Inflammatory macrophage treated with lipopolysaccharide for 4 hours (primary cell): ENCODE data around the gene TMEM151B.

Source experiments
- DNase-seq: peaks from one replicate; pipeline ENCODE4 v3.0.0-alpha.2; 2020

Gene TMEM151B

GRCh38 chr6:44265722-44266233 lies 4.5 kb upstream of the TMEM151B start:
- DNase-seq: no peak

DNA sequence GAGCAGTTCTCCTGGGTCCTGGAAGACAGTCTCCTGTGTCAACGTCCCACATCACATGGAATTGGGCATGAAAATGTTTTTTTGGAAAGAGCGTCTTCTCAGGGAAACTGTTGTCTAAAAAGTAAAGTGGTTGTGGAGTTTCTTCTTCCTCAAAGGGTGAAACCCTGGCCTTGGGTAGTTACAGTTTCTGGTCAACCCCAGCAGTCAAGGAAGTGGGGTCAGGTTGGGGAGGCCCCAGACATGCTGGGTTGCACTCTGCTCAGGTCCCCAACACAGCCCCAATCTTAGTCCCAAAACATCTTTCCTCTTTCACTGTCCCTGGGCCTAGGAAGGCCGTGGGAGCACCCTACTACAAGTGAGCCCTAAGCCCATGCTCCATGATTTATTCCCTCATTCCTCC lies 3.9 kb upstream of the TMEM151B start:
- DNase-seq: no peak

DNA sequence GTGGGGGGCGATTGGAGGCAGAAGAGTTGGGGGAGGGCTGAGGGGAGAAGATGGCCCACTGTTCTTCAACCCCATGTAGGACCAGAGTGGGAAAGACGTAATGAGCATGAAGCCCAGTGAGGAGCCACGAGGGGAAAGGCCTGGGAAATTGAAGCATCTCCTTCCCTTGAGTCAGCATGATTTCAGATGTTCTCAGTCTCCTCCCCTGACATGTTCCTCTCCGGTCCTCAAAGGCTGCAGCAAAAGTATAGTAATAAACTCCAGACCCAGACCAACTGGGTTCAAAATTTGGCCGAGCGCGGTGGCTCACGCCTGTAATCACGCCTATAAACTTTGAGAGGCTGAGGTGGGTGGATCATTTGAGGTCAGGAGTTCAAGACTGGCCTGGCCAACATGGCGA lies 3.0 kb upstream of the TMEM151B start:
- DNase-seq: no peak

DNA sequence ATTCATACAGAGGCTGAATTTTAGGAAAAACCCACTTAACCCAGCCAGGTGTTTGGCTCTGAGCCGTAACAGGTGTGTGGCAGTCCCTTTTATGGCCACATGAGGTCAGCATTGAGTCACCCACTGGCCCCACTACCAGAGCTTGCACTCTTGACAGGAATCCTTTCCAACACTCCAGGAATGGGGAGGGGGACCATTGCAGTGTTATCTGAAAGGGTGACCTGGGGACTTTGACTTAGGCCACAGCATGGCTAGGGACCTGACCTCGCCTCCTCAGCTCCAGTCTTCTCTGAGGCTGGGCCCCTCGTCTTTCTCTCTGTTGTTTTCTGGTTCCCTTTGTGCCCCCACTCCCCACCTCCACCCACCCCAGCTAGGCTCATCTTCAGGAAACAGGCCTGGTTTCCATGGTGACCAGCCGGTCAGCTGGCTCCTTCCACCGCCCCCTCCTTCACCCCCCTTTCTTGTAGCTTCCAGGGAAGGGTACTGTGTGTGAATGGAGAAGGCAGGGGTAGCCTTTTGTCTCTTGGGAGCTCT lies 2.1 kb upstream of the TMEM151B start:
- no peak for DNase-seq

GRCh38 chr6:44269178-44269920 lies 901 bp upstream of the TMEM151B start:
- DNase-seq: peak; percentile 60

DNA sequence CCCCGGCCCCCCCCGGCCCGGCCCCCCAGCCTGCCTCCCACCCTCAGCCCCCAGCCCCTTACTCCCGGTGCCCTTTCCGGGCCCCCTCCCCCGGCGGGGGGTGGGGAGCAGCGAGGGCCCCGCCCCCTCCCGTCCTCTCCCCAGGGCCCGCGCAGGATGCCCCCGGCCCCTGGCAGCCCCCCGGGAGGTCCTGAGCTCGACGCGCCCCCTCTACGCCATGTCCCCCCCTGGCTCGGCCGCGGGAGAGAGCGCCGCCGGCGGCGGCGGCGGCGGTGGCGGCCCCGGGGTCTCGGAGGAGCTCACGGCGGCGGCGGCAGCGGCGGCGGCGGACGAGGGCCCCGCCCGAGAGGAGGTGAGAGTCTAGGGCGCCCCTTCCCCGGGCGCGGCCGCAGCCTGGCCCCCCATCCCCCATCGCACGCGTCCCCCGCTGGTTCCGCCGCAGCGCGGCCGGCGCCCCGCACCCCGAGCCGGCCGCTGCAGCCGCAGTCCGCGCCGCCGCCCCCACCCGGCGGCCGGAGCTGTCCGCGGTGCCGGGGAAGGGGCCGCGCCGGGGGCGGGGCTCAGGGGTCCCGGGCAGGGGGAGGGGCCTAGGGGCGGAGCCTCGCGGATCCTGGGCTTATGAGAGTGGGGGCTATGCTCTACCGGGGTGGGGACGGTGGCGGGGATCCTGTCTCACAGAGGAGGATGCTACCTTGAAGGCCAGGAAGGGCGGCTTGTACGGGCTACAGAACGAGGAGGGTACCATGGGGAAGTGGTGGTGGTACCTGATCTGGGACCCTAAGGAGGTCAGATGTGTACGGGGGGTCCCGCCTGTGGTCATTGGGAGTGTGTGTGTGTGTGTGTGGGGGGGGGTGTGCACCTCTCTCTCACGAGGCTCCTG lies 516 bp downstream of the TMEM151B start:
- DNase-seq: no peak

- DNase-seq: no peak
These were observed 1.1 kb downstream of the TMEM151B start for GRCh38 chr6:44271406-44271723.

- DNase-seq: no peak
These were observed 1.7 kb downstream of the TMEM151B start for GRCh38 chr6:44271914-44272313.

- DNase-seq: no peak
These were observed 2.3 kb downstream of the TMEM151B start for GRCh38 chr6:44272529-44272928.

DNA sequence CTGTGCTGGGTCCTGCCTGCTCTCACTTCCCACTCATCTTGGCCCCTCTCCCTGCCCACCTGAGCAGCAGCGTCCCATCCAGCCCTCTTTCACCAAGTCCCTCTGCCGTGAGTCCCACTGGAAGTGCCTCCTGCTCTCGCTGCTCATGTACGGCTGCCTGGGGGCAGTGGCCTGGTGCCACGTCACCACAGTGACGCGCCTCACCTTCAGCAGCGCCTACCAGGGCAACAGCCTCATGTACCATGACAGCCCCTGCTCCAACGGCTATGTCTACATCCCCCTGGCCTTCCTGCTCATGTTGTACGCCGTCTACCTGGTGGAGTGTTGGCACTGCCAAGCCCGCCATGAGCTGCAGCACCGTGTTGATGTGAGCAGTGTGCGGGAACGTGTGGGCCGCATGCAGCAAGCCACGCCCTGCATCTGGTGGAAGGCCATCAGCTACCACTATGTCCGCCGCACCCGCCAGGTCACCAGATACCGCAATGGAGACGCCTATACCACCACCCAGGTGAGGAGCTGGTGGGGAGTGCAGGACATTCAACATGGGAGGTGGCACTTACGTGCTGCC lies 2.8 kb downstream of the TMEM151B start:
- no peak for DNase-seq

- DNase-seq: no peak
These were observed 3.4 kb downstream of the TMEM151B start for GRCh38 chr6:44273617-44274016.

DNA sequence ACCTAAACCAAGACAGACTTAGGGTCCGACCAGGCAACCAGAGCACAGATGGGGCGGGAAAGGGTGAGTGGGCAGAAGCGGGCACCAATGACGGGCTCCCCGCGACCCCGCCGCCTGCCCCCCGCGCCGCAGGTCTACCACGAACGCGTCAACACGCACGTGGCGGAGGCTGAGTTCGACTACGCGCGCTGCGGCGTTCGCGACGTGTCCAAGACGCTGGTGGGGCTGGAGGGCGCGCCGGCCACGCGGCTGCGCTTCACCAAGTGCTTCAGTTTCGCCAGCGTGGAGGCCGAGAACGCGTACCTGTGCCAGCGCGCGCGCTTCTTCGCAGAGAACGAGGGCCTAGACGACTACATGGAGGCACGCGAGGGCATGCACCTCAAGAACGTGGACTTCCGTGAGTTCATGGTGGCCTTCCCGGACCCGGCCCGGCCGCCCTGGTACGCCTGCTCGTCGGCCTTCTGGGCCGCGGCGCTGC lies 5.1 kb downstream of the TMEM151B start:
- DNase-seq: no peak

DNA sequence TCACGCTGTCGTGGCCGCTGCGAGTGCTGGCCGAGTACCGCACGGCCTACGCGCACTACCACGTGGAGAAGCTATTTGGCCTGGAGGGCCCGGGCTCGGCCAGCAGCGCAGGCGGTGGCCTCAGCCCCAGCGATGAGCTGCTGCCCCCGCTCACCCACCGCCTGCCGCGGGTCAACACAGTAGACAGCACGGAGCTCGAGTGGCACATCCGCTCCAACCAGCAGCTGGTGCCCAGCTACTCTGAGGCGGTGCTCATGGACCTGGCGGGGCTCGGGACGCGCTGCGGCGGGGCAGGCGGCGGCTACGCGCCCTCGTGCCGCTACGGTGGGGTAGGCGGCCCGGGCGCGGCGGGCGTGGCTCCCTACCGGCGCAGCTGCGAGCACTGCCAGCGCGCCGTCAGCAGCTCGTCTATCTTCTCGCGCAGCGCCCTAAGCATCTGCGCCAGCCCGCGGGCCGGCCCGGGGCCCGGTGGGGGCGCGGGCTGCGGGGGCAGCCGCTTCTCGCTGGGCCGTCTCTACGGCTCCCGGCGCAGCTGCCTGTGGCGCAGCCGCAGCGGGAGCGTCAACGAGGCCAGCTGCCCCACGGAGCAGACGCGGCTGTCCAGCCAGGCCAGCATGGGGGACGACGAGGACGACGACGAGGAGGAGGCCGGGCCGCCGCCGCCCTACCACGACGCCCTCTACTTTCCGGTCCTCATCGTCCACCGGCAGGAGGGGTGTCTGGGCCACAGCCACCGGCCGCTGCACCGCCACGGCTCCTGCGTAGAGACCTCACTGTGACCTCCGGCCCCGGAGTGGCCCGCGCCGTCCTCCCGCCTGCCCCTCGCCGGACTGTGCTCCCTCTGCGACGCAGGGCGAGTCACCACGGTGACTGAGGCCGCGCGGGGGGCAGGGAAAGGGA lies 5.7 kb downstream of the TMEM151B start:
- no peak for DNase-seq

DNA sequence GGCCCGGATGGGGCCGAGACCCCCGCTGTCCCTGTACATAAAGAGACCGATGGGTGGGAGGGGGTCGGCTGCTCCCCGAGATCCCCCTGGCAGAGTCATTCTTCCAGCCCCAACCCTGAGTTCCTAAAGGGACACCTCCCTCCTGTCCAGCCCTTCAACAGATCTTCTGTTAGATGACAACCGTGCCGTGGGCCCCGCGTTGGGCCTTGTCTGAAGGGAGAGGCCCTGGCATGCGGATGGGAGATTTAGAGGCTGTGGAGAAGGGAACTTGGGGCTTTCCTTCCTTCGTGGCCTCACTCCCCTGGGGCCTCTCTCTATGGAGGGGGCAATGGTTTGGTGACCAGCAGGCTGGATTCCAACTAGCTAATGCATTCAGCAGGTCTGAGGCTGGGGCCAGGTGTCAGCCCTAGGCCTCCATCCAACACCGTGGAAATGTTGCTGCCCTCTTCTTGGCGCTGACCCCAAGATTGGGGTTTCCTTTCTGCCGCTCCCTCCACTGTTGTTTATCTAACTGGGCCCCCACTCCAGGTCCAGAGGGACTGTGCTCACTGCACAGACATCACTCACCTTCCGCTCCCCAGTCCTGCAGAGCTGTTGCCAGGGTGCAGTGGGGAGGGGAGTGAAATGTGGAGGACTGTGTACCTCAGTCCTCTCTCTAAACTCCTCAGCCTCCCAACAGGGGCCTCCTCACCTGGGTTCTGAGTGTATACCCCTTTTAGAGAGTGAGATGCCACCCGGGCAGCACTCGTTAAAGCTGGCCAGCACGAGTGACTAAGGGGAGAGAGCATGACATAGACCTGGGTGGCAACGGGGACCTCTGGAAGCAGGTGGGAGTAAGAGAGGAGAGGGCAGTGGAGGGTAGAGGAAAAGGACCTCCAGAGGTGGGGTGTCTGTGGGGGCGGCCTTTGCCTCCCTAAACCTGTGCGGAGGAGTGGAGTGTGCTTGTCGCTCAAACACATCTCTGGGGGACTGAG lies 6.7 kb downstream of the TMEM151B start:
- no peak for DNase-seq

DNA sequence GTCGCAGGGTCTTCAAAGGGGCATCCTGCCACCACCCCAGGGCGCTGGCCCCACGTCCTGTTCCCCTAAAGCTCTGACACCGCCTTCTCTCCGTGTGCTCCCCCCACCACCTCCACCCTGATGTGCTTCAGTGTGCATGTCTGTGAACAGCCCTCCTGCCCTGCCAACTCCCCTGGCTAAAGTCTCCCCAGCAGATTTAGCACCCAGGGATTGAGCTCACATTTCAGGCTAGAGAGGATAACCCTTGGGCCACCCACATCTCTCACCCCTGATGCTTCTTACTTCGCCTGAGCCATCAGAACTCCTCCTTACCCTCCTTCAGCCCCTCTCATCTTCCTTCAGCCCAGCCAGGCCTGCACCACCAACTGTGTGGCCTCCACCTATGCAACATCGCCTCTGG lies 7.5 kb downstream of the TMEM151B start:
- DNase-seq: no peak

- no peak for DNase-seq
These were observed 8.1 kb downstream of the TMEM151B start for GRCh38 chr6:44278315-44278714.

DNA sequence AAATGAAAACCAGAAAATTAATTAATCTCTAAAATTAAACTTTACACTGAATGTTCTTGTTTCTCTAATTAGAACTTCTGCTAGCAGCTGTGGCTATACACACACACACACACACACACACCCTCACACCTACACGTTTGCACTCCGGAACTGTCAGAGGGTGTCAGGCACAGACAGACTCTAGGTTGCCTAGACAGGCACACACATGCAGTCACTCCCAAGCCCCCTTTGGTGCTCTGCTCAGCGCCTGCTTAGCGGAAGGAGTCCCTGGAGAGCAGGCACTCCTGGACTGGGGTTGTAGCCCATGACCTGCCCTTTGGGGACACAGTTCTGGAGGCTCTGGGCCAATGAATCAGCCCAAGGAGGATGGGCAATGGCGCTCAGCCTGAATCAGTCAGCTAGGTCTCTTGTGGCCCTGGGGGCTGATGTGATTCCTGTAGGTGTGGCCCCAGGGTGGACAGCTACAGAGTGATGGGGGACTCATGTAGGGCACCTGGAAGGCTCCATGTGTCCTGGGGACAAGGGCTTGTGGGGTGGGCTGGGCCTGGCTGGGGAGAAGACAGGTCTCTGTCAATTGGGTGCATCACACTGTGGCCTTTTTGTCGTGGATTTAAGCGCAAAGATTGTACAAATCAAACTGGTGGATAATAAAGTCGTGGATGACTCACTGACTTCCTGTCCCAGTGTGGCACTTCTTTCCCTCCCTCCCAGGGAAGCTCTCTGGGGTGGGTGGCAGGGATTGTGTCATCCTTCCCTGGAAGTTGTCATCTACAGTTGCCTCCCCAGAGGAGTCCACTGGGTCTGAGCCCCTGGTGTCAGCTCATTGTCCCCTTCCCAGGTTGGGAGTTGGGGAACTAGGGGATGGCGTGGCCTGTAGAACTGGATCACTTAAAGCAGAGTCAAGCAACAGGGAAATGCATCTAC lies 8.8 kb downstream of the TMEM151B start:
- peak; percentile 62 for DNase-seq

GRCh38 chr6:44284121-44284520 lies 13.9 kb downstream of the TMEM151B start:
- DNase-seq: peak; percentile 66

DNA sequence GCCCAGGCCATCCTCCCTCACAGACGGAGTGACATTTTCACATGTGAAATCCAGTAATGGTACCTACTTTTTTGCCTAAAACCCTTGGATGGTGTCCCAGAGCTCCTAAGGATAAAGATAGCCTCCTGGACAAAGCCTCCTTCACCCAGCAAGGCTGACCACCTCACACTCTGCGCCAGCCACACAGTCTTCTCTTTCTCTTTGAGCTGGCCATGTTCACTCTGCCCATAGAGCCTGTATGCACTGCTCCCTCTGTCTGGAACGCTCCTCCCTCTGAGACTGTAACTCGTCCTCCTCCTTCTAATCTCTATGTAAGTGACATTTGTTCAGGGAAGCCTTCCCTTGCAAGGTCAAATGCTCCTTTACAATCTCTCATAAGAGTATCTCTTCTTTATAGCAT lies 14.6 kb downstream of the TMEM151B start:
- DNase-seq: no peak
